ENCODE data around the gene GOPC.
"Not testable (repeated sequence)": the region's sequence is repeated elsewhere in the genome, so short reads cannot be mapped to it uniquely, and the experiment has no call there.

- TF ChIP-seq, protein P1, sequence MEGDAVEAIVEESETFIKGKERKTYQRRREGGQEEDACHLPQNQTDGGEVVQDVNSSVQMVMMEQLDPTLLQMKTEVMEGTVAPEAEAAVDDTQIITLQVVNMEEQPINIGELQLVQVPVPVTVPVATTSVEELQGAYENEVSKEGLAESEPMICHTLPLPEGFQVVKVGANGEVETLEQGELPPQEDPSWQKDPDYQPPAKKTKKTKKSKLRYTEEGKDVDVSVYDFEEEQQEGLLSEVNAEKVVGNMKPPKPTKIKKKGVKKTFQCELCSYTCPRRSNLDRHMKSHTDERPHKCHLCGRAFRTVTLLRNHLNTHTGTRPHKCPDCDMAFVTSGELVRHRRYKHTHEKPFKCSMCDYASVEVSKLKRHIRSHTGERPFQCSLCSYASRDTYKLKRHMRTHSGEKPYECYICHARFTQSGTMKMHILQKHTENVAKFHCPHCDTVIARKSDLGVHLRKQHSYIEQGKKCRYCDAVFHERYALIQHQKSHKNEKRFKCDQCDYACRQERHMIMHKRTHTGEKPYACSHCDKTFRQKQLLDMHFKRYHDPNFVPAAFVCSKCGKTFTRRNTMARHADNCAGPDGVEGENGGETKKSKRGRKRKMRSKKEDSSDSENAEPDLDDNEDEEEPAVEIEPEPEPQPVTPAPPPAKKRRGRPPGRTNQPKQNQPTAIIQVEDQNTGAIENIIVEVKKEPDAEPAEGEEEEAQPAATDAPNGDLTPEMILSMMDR (IDR thresholded peaks at IDR 0.05): not testable (repeated sequence)
- not testable (repeated sequence) for TF ChIP-seq POLR2A (IDR thresholded peaks at IDR 0.05)
Measured at GRCh38 chr6:117651984-117652383, 49.7 kb upstream of the GOPC start.
